CD8-positive, alpha-beta memory T cell (primary cell): ENCODE results near the gene MED12. TPM values are rescaled to one million over a fixed set of nuclear protein-coding genes. Genes with fewer than 3 reads are reported as not detected.

ENCODE experiments used
- CTCF ChIA-PET: fragments of 350-600 bp; sonication (Branson Sonifier 250); formaldehyde crosslinking; loops from one replicate; lab custom pipeline; 2021; ENCODE audit warnings: antibody characterized with exemption; lab: Charles Lee
- POLR2A ChIA-PET: fragments of 350-600 bp; sonication (Branson Sonifier 250); formaldehyde crosslinking; loops from one replicate; lab custom pipeline; 2021; ENCODE audit warnings: antibody characterized with exemption; lab: Charles Lee
- DNase-seq, 5 donors: peaks; one replicate each; pipeline versions ENCODE4 v3.0.0 to v3.0.0-alpha.2; 2020 to 2022; ENCODE audit warnings: mixed read lengths in 1 of 5
- H3K27ac ChIP-seq: one replicate; pipeline ENCODE4 v1.7.0; 2013; ENCODE audit warnings: low read depth, mild to moderate bottlenecking, low read length, moderate library complexity
- H3K27me3 ChIP-seq: 2 replicates; pipeline ENCODE4 v1.7.0; 2013; ENCODE audit warnings: low read length, mild to moderate bottlenecking; ENCODE audit not compliant: insufficient read depth, poor library complexity, severe bottlenecking
- H3K36me3 ChIP-seq: 2 replicates; pipeline ENCODE4 v1.7.0; 2013; ENCODE audit warnings: mild to moderate bottlenecking, low read length, moderate library complexity; ENCODE audit not compliant: insufficient read depth
- H3K4me1 ChIP-seq: 2 replicates; pipeline ENCODE4 v1.7.0; 2013; ENCODE audit warnings: mild to moderate bottlenecking, low read length, moderate library complexity; ENCODE audit not compliant: insufficient read depth
- H3K4me3 ChIP-seq: 2 replicates; pipeline ENCODE4 v1.7.0; 2013; ENCODE audit warnings: mild to moderate bottlenecking, low read length
- H3K9me3 ChIP-seq: 2 replicates; pipeline ENCODE4 v1.7.0; 2013; ENCODE audit warnings: mild to moderate bottlenecking, low read length
- H3K27ac Mint-ChIP-seq, 8 donors: one replicate each; pipeline ENCODE4 v1.8.0; 2020 to 2021; ENCODE audit warnings: mixed read lengths in 8 of 8, mild to moderate bottlenecking in 6 of 8, inconsistent platforms in 3 of 8, moderate library complexity in 3 of 8
- H3K27me3 Mint-ChIP-seq, 2 donors: one replicate each; pipeline ENCODE4 v1.8.0; 2020 to 2021; ENCODE audit warnings: mixed read lengths in 2 of 2, mild to moderate bottlenecking in 1 of 2, moderate library complexity in 1 of 2
- H3K36me3 Mint-ChIP-seq, 3 donors: one replicate each; pipeline ENCODE4 v1.8.0; 2020 to 2021; ENCODE audit warnings: mixed read lengths in 3 of 3, inconsistent platforms in 1 of 3, mild to moderate bottlenecking in 1 of 3
- H3K4me1 Mint-ChIP-seq, 3 donors: one replicate each; pipeline ENCODE4 v1.8.0; 2020 to 2021; ENCODE audit warnings: mixed read lengths in 3 of 3, inconsistent platforms in 1 of 3, mild to moderate bottlenecking in 1 of 3
- H3K4me3 Mint-ChIP-seq, 7 donors: one replicate each; pipeline ENCODE4 v1.8.0; 2020 to 2021; ENCODE audit warnings: mixed read lengths in 7 of 7, mild to moderate bottlenecking in 6 of 7, moderate library complexity in 4 of 7, inconsistent platforms in 2 of 7
- H3K9me3 Mint-ChIP-seq, 5 donors: one replicate each; pipeline ENCODE4 v1.8.0; 2020 to 2022; ENCODE audit warnings: mixed read lengths in 5 of 5, mild to moderate bottlenecking in 3 of 5, moderate library complexity in 2 of 5, inconsistent platforms in 1 of 5
- polyA plus RNA-seq: library from polyadenylated mRNA; unstranded; fragments of 300-500 nt; fragmentation: Illumina TruSeq; gene quantifications from one replicate; pipeline ENCODE4 v1.2.3, GENCODE V29; 2021
- total RNA-seq, 2 experiments: library from RNA; stranded (reverse); gene quantifications; one replicate each; pipeline ENCODE4 v1.2.3, GENCODE V29; 2021

MED12 gene
- total and polyA plus RNA-seq, 3 experiments from 2014 or later, result 19.0 to 61.1 (median 49.3) TPM

- H3K9me3 Mint-ChIP-seq, result no peaks in the 10 kb centered on the region
- peak overlapping the region in 1 of 7 donors; percentile 52 for H3K4me3 Mint-ChIP-seq
- peaks cover 0 to 5% of the 10 kb centered on the region in 2 donors for H3K27me3 Mint-ChIP-seq
- Histone ChIP-seq H3K27me3 (no peaks in the 10 kb centered on the region), H3K27ac (no peak overlapping the region), H3K4me3 (no peak overlapping the region), H3K4me1 (peaks cover 66% of the 10 kb centered on the region), H3K9me3 (no peaks in the 10 kb centered on the region), H3K36me3 (no peaks in the 10 kb centered on the region)
- ChIA-PET POLR2A (interaction anchor here (0.6 to 2.6 kb wide), 9 partner anchors 9 to 70 kb away, joined by 3 to 18 read pairs (median 4); partner anchors contain the start of genes IL2RG, MED12 and SNX12), CTCF (interaction anchor here (1.2 to 4.8 kb wide), 7 partner anchors 11 to 79 kb away, joined by 3 to 58 read pairs (median 6); partner anchors contain the start of genes IL2RG and MED12)
- H3K4me1 Mint-ChIP-seq, result peaks cover 82 to 87% (median 84%) of the 10 kb centered on the region in 3 donors
- H3K27ac Mint-ChIP-seq, result peak overlapping the region; percentile 64 to 99 (median 92)
- peak in 2 of 5 donors; percentile 44 to 52 for DNase-seq
- peaks cover 0 to 7% (median 0%) of the 10 kb centered on the region in 3 donors for H3K36me3 Mint-ChIP-seq
These were observed 17.6 kb upstream of the MED12 start for GRCh38 chrX:71100581-71101505.

- peak overlapping the region; percentile 31 for H3K27ac ChIP-seq
- H3K27me3 ChIP-seq, result no peaks in the 10 kb centered on the region
- CTCF ChIA-PET, result interaction anchor here (1.2 to 4.8 kb wide), 5 partner anchors 10 to 72 kb away, joined by 3 to 58 read pairs (median 22); partner anchors contain the start of genes IL2RG and MED12
- POLR2A ChIA-PET, result interaction anchor here (1.2 to 2.6 kb wide), 3 partner anchors 10 to 26 kb away, joined by 3 to 18 read pairs (median 10); partner anchors contain the start of genes IL2RG and MED12
- Mint-ChIP-seq H3K4me1 (peaks cover 85 to 88% (median 88%) of the 10 kb centered on the region in 3 donors), H3K4me3 (peak overlapping the region in 3 of 7 donors; percentile 43 to 88 (median 53)), H3K27ac (peak overlapping the region; percentile 82 to 99 (median 96)), H3K9me3 (no peaks in the 10 kb centered on the region), H3K36me3 (peaks cover 3 to 14% (median 5%) of the 10 kb centered on the region in 3 donors), H3K27me3 (peaks cover 0 to 4% of the 10 kb centered on the region in 2 donors)
- peaks cover 79% of the 10 kb centered on the region for H3K4me1 ChIP-seq
- H3K4me3 ChIP-seq, result no peak overlapping the region
- DNase-seq, result no peak
- no peaks in the 10 kb centered on the region for H3K36me3 ChIP-seq
- H3K9me3 ChIP-seq, result no peaks in the 10 kb centered on the region
These were observed 16.1 kb upstream of the MED12 start for GRCh38 chrX:71102292-71102691.

GRCh38 chrX:71103110-71103983 lies 15.0 kb upstream of the MED12 start:
- H3K4me3 Mint-ChIP-seq, result peak overlapping the region; percentile 74 to 90 (median 79)
- peaks cover 85 to 89% (median 89%) of the 10 kb centered on the region in 3 donors for H3K4me1 Mint-ChIP-seq
- peak overlapping the region; percentile 46 for H3K4me3 ChIP-seq
- H3K27ac Mint-ChIP-seq, result peak overlapping the region; percentile 82 to 99 (median 96)
- CTCF ChIA-PET, result interaction anchor here (1.2 to 4.8 kb wide), 5 partner anchors 8 to 71 kb away, joined by 3 to 58 read pairs (median 22); partner anchors contain the start of genes IL2RG and MED12
- H3K27me3 Mint-ChIP-seq, result peaks cover 0 to 4% of the 10 kb centered on the region in 2 donors
- H3K9me3 ChIP-seq, result no peaks in the 10 kb centered on the region
- H3K4me1 ChIP-seq, result peaks cover 79% of the 10 kb centered on the region
- H3K36me3 Mint-ChIP-seq, result peaks cover 9 to 25% (median 11%) of the 10 kb centered on the region in 3 donors
- peak; percentile 39 to 79 (median 64) for DNase-seq
- H3K27me3 ChIP-seq, result no peaks in the 10 kb centered on the region
- H3K36me3 ChIP-seq, result peaks cover 8% of the 10 kb centered on the region
- H3K27ac ChIP-seq, result peak overlapping the region; percentile 54
- H3K9me3 Mint-ChIP-seq, result no peaks in the 10 kb centered on the region
- POLR2A ChIA-PET, result interaction anchor here (0.6 to 2.6 kb wide), 6 partner anchors 9 to 28 kb away, joined by 3 to 18 read pairs (median 4); partner anchors contain the start of genes IL2RG and MED12

GRCh38 chrX:71105628-71106027 lies 12.8 kb upstream of the MED12 start:
- Mint-ChIP-seq H3K4me1 (peaks cover 80 to 92% (median 89%) of the 10 kb centered on the region in 3 donors), H3K9me3 (no peaks in the 10 kb centered on the region), H3K27me3 (peaks cover 0 to 3% of the 10 kb centered on the region in 2 donors), H3K4me3 (peak overlapping the region; percentile 37 to 80 (median 72)), H3K36me3 (peaks cover 15 to 48% (median 25%) of the 10 kb centered on the region in 3 donors), H3K27ac (peak overlapping the region; percentile 79 to 100 (median 96))
- H3K36me3 ChIP-seq, result peaks cover 26% of the 10 kb centered on the region
- H3K4me1 ChIP-seq, result peaks cover 78% of the 10 kb centered on the region
- POLR2A ChIA-PET, result interaction anchor here (1.0 to 2.4 kb wide), 3 partner anchors 9 to 57 kb away, joined by 3 to 12 read pairs (median 6); partner anchors contain the start of gene MED12
- peak in 2 of 5 donors; percentile 19 to 33 for DNase-seq
- CTCF ChIA-PET, result interaction anchor here (0.7 to 1.8 kb wide), 3 partner anchors 8 to 23 kb away, joined by 3 to 7 read pairs (median 3); no protein-coding TSS in a partner anchor
- H3K27ac ChIP-seq, result peak overlapping the region; percentile 33
- no peaks in the 10 kb centered on the region for H3K9me3 ChIP-seq
- no peaks in the 10 kb centered on the region for H3K27me3 ChIP-seq
- peak overlapping the region; percentile 26 for H3K4me3 ChIP-seq

- H3K27ac ChIP-seq, result peak within 1 kb of the TSS; percentile 33
- Mint-ChIP-seq H3K4me3 (peak within 1 kb of the TSS; percentile 89 to 98 (median 96)), H3K27me3 (peaks cover 0 to 3% of the 10 kb centered on the region in 2 donors), H3K9me3 (no peaks in the 10 kb centered on the region), H3K4me1 (peaks cover 72 to 91% (median 89%) of the 10 kb centered on the region in 3 donors), H3K36me3 (peaks cover 15 to 56% (median 29%) of the 10 kb centered on the region in 3 donors), H3K27ac (peak within 1 kb of the TSS; percentile 92 to 100 (median 98))
- ChIA-PET CTCF (no interaction called here), POLR2A (interaction anchor here (1.1 to 2.4 kb wide), 2 partner anchors 10 to 12 kb away, joined by 6 to 12 read pairs; partner anchors contain the start of gene MED12)
- H3K4me1 ChIP-seq, result peaks cover 73% of the 10 kb centered on the region
- no peak for DNase-seq
- peaks cover 30% of the 10 kb centered on the region for H3K36me3 ChIP-seq
- H3K9me3 ChIP-seq, result no peaks in the 10 kb centered on the region
- no peaks in the 10 kb centered on the region for H3K27me3 ChIP-seq
- H3K4me3 ChIP-seq, result peak within 1 kb of the TSS; percentile 99
These were observed 12.0 kb upstream of the MED12 start, which contains the start of gene CXorf65 for GRCh38 chrX:71106427-71106826. Gene CXorf65 (minus strand): TSS chrX:71106740. CDS start chrX:71106556, 184 bp downstream.

- Mint-ChIP-seq H3K4me3 (peak overlapping the region; percentile 89 to 98 (median 96)), H3K27ac (peak overlapping the region; percentile 72 to 100 (median 98)), H3K36me3 (peaks cover 15 to 61% (median 29%) of the 10 kb centered on the region in 3 donors), H3K9me3 (no peaks in the 10 kb centered on the region), H3K4me1 (peaks cover 70 to 93% (median 90%) of the 10 kb centered on the region in 3 donors), H3K27me3 (peaks cover 0 to 6% of the 10 kb centered on the region in 2 donors)
- peaks cover 67% of the 10 kb centered on the region for H3K4me1 ChIP-seq
- DNase-seq, result no peak
- no peaks in the 10 kb centered on the region for H3K27me3 ChIP-seq
- POLR2A ChIA-PET, result interaction anchor here (1.9 kb wide), 1 partner anchor 11 kb away, joined by 8 read pairs; the partner anchor contains the start of gene MED12
- CTCF ChIA-PET, result no interaction called here
- peak overlapping the region; percentile 29 for H3K27ac ChIP-seq
- no peak overlapping the region for H3K4me3 ChIP-seq
- H3K9me3 ChIP-seq, result no peaks in the 10 kb centered on the region
- H3K36me3 ChIP-seq, result peaks cover 30% of the 10 kb centered on the region
These were observed 11.2 kb upstream of the MED12 start for GRCh38 chrX:71107245-71107644.
